T-helper 2 cell treated with Interferon-gamma antibody and Interleukin-4, amounts not matched to agents 100 ng/mL and 5 ng/mL, for 36 hours (primary cell): ENCODE results near the gene SETD1B. TPM values are rescaled to one million over a fixed set of nuclear protein-coding genes. Genes with fewer than 3 reads are reported as not detected.

Source experiments
- intact Hi-C: fragments of 100-400 bp; cut with micrococcal nuclease; formaldehyde crosslinking; loops from one replicate; pipeline ENCODE4 v1.15.1; 2023
- total RNA-seq: library from RNA; stranded (reverse); gene quantifications from 2 replicates; pipeline ENCODE4 v1.2.3, GENCODE V29; 2022

The SETD1B gene
- total RNA-seq, 1 donor from 2014 or later = 32.7 TPM

DNA sequence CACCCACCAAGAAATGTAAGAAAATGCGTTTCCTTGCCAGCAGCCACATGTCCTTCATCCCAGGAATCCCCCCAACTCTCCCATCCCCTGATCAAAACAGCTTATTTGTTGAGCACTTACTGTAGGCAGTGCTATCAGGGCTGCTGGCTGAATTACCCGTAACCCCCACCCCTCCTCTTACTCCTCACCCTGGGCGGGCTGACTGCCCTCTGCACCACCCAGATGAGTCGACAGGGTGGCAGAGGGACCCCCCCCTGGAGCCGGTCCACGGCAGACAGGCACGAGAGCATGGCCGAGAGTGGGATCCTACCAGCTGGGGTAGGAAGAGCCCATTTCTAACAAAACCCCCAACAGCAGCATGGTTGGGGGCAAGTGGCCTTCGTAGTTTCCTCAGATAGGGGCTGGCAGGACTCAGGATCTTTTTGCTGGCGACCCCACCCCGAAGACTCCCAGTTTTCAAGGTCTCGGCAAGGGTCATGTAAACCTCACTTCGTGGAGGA is 9.2 kb upstream of the SETD1B start:
- intact Hi-C loops = loop anchor here (1.0 to 10.0 kb wide), 10 partner anchors 9 to 1180 kb away; partner anchors contain the start of genes OGFOD2, ORAI1 and TMEM120B

DNA sequence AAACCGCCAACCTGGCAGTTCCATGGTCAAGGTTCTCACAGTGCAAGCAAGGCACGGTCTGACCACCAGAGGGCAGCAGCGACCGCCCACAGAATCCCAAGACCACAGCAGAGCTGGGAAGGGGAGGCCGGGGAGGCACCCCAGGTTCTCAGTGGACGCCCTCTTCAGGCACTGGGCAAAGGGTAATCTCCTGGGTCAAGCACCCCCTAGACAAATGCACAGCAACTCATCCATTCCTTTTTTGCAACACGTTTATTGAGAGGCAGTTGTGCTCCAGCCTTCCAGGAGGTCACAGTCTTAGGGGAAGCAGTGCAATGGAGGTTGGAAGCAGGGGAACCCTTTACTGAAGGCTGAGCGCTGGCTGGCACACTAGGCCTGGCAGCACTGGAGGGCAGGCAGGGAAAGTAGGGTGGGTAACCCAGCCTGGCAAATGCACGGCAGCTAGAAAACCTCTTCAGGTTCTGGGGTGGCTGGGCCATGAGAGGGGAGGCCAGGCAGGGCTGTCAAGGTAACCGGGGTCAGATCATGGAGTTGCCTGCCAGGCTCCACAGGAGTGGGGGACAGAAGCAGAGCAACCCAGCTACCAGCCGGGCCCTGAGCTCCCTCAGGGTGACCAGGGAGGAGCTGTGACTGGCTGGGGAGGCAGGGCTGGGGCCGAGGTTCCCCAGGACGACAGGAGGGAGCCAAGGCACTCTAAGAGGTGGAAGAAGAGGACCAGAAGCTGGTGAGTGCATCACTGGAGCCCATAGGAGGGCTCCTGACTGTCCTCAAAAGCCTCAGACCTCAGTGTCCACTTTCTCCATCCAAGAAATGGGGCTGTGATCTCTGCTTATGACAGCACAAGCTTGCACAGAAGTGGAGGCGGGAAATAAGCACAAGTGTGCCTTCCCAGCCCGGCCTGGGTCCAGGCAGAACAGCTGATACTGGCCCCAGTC is 8.5 kb upstream of the SETD1B start:
- intact Hi-C loops = loop anchor here (2.0 to 10.0 kb wide), 5 partner anchors 44 to 1180 kb away; partner anchors contain the start of genes OGFOD2, ORAI1 and TMEM120B

- intact Hi-C loops = loop anchor here (10.0 kb wide), 1 partner anchor 1178 kb away; the partner anchor contains the start of gene OGFOD2
Measured at GRCh38 chr12:121796855-121797751, 6.7 kb upstream of the SETD1B start.

DNA sequence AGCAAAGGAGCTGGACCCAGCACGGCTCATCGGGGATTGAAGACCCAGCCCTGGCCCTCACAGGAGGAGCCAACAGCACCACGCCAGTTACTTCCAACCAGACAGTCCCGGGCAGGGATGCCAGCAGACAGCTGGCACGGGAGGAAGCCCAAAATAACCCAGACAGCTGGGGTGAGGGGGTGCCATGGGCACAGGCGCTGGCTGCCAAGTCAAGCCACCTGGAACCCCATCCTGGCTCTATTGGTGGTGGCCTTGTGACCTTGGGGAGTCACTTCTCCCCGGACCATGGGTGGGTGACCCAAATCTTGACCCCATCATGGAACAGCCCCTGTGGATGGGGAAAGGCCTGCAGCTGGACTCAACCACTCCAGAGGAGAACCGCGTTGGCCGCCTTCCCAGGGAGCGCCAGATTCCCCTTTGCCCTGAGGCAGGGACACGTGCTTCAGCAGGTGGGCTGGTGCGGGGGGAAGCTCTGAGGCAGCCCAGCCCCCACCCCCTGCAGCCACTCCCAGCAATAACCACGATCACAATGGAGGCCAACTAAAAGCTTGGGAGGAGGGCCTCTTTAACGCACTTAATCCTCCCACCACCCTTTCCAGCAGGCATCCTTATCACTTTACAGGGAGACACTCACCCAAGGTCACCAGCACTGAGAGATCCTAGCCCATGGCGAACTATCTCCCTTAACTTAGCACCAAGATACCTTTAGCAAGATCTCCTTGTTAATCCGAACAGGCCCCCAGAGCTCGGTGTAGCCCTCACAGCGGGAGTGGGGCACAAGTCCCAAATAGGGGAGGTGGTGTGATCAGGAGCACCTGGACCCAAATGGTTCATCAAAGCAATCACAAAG is 5.6 kb upstream of the SETD1B start:
- intact Hi-C loops = loop anchor here (10.0 kb wide), 1 partner anchor 1177 kb away; the partner anchor contains the start of gene OGFOD2

- intact Hi-C loops = loop anchor here (1.0 to 10.0 kb wide), 2 partner anchors 90 to 1176 kb away; partner anchors contain the start of genes OGFOD2 and PSMD9
Measured at GRCh38 chr12:121798787-121799155, 5.0 kb upstream of the SETD1B start.

GRCh38 chr12:121799156-121799841 is 4.5 kb upstream of the SETD1B start:
- intact Hi-C loops = loop anchor here (1.0 to 10.0 kb wide), 2 partner anchors 89 to 1176 kb away; partner anchors contain the start of genes OGFOD2 and PSMD9

- intact Hi-C loops = loop anchor here (1.0 to 10.0 kb wide), 3 partner anchors 88 to 1175 kb away; partner anchors contain the start of genes KDM2B, OGFOD2 and PSMD9
Measured at GRCh38 chr12:121799842-121800693, 3.7 kb upstream of the SETD1B start.

DNA sequence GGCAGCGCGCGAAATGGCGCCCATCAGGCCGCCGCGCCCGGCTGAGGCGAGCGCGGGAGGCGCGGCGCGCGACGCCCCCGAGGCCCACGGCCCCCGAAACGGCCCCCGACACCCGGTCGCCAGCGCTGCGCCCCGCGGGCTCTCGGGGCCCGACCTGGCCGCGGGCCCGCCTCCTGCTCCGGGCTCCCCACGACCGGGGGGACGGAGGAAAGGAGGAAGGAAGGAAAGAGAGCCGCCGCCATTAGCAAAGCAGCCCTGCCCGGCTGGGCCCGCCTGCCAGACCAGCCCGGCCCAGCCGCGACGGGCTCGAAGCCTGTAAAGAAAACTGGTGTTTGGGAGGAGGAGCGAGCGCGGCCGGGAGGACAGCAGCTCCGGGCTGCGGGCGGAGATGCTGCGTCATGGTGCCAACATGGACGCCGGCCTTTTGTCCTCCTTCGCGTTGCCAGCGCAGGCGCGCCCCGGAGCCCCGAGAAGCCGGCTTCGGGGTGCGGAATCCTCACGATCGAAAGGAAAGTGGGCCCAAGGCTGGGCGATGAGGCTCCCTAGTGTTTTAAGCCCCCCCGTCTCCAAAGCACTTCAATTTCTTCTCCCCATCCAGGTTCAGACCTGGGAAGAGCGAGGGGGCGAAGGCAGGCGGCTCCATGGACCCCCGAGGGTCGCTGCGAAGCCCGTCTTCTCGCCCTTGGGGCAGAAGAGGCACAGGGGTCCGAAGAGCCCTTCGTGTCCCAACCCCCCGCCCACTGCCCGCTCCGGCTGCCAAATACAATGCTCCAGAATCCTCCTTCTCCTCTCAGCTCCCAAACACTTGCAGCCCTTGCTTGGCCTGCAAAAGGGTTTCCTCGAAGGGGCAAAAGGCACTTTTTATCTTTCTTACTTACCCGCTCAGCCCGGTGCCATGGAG is 2.9 kb upstream of the SETD1B start:
- intact Hi-C loops = loop anchor here (10.0 kb wide), 1 partner anchor 216 kb away; the partner anchor contains the start of gene KDM2B

DNA sequence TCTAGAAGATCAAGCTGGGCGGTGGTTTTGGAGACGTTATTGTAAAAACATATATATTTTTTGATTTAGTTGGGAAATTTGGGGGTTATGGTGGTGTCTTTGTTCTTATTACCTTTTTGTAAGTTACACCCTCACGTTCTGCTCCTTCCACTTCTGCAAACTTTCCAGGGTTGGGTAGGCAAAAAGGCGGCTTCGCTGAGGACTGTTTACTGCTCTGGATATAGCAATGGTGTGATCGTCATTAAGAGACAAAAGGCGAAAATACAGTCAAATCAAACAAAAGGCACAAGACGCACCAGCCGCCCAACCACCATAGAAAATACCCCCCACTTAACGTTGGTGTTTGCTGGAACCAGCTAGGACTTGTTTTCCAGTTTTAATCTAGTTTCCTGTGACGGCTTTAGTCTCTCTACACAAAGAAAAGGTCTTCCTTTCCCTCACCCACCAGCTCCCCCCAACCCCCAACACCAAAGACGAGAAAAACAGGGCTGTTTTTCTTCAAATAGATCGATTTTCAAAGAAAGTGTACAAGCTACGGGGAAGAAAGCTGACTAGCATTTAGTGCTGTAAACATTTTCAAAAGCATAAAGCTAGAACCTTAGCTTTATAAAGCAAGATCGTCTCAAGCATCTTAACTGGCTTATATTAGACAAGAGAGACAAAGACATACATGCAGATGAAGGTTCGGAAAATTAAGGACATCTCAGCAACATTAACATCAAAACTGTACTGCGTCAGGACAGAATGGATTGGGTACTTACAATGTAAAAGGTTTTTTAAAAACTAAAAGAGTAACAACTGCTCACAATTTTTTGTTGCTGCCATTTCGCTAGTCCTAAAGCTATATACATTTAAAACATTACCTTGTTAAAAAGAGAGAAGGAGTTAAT is 2.0 kb upstream of the SETD1B start:
- intact Hi-C loops = loop anchor here (1.0 to 10.0 kb wide), 2 partner anchors 10 to 217 kb away; partner anchors contain the start of gene KDM2B

DNA sequence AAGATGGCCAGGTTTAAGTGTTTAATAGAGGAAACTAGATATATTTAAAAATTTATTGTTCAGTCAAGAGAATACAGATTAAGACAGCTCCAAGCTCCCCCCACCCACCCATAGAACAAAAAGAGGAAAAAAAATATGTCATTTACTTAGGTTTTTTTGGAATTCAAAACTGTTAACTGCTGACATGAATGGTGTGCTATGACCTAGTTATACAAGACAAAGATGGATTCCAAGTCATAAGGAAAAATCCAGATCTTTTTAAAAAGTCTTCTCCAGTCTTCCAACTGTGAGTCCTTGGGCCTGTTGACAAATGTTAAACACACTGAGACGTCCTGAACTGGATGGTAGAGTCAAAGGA is 1.3 kb upstream of the SETD1B start:
- intact Hi-C loops = loop anchor here (1.0 to 10.0 kb wide), 2 partner anchors 10 to 218 kb away; partner anchors contain the start of gene KDM2B

GRCh38 chr12:121802843-121803698 is 738 bp upstream of the SETD1B start:
- intact Hi-C loops = loop anchor here (1.0 to 10.0 kb wide), 3 partner anchors 9 to 218 kb away; partner anchors contain the start of gene KDM2B

- intact Hi-C loops = loop anchor here (10.0 kb wide), 1 partner anchor 220 kb away; the partner anchor contains the start of gene KDM2B
Measured at GRCh38 chr12:121804417-121805111, 755 bp downstream of the SETD1B start.

DNA sequence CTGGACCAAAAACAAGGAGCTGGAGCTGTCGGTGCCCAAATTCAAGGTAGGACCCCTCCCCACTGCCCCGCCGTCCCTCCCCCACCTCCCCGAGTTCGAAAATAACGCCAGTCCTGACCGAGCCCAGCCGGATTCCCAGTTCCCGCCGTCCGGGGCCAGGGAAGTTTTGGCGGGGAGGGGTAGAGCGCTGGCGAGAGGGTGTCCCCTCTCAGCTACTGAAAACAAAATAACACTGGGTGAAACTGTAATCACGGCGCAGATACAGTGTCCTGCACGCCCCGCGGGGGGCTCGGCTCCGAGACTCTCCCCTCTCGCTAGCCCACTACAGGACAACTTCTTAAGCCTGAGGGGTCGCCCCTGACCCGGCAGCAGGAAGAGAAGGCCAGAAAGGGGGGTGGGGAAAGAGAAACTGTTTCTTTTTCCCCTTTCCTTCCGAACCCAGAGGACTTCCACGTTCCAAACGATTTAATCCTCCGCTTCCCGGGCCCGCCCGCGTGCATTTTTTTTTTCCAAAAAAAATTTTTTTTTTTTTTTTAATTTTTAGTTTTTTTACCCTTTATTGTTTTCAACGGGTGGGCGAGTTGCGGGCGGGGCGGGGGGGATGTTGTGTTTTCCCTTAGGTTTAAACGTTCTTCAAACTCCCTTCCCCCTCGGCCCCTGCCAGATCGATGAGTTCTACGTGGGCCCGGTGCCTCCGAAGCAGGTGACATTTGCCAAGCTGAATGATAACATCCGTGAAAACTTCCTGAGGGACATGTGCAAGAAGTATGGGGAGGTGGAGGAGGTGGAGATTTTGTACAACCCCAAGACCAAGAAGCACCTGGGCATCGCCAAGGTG is 1.6 kb downstream of the SETD1B start:
- intact Hi-C loops = loop anchor here (10.0 kb wide), 1 partner anchor 221 kb away; the partner anchor contains the start of gene KDM2B
